GM23248 (cell line): ENCODE data around the gene CETP.

ENCODE experiments used
- EZH2 ChIP-seq: fragments of 200-600 bp; sonication (generic); IDR thresholded peaks from 2 replicates; pipeline ENCODE4 v1.6.1; 2018; ENCODE audit warnings: antibody characterized with exemption, mild to moderate bottlenecking; ENCODE audit not compliant: insufficient read depth, poor library complexity, severe bottlenecking
- EZH2phosphoT487 ChIP-seq: fragments of 200-600 bp; sonication (generic); IDR thresholded peaks from 2 replicates; pipeline ENCODE4 v1.6.1; 2018; ENCODE audit warnings: antibody characterized with exemption, moderate library complexity, mild to moderate bottlenecking, low read depth; ENCODE audit not compliant: insufficient read depth

- TF ChIP-seq EZH2 (no peak), EZH2phosphoT487 (no peak)
Observed at GRCh38 chr16:57017251-57017650, 55.5 kb downstream of the CETP start.
